ENCODE results near the gene UBA6.
"Not testable (repeated sequence)": the region's sequence is repeated elsewhere in the genome, so short reads cannot be mapped to it uniquely, and the experiment has no call there.

Gene UBA6

GRCh38 chr4:67714955-67715354 is 14.0 kb upstream of the UBA6 start:
- H3K4me3 ChIP-seq (replicated peaks; ENCODE audit: low read depth, low read length): no peak overlapping the region
- no peak for TF ChIP-seq CTCF (IDR thresholded peaks at IDR 0.05; ENCODE audit: low read length, missing control alignments)
- DNase-seq (ENCODE audit: low read depth): no peak

DNA sequence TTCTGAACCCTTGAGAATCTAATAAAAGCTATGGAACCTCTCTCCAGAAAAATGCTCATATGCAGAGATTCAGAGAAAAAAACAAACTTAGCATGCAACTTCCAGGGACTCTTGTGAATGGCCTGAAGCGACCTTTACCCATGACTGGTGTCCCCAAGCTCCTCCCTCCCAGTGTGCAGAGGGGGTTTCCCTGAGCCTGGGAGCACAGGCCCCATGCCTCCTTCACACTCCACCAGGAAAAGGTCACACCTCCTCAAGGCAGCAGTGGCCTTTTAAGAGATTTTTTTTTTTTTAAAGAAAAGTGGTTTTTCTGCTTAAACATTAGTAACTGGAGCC is 13.3 kb upstream of the UBA6 start:
- TF ChIP-seq CTCF (IDR thresholded peaks at IDR 0.05; ENCODE audit: low read length, missing control alignments): no peak
- DNase-seq (ENCODE audit: low read depth): no peak
- no peak overlapping the region for H3K4me3 ChIP-seq (replicated peaks; ENCODE audit: low read depth, low read length)

DNA sequence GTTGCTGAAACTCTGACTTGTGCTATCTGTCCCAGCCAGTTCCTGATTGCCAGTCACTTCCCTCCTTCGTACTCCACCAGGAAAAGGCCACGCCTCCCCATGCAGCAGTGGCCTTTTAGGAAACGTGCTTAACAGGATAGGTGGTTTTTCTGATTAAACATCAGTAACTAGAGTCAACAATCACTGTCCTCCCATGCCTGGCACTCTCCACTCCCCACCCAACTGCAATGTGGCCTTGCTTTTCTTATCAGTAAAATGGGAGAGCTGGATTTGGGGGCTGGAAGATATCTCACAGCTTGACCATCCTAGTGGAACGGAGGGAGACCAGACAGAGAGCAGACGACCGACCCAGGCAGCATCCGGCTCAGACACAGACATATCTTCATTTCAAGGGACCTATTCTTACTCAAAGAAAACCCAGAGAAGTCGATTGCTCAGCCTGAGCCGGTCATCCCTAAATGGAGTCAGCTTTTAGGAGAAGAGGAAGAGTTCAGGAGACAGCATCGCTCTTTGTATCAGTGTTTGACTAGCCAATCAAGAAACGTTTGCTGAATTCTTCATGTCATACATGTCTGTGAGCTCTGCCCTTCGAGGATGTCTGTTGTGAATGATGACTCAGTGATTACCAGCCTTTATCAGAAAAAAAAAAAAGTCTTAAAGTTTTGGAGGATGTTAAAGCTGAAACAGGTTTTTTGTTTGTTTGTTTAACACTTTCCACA is 12.7 kb upstream of the UBA6 start:
- peak; percentile 42 for DNase-seq (ENCODE audit: low read depth)
- H3K4me3 ChIP-seq (replicated peaks; ENCODE audit: low read depth, low read length): peak overlapping the region; percentile 26
- no peak for TF ChIP-seq CTCF (IDR thresholded peaks at IDR 0.05; ENCODE audit: low read length, missing control alignments)

- no peak for TF ChIP-seq CTCF (IDR thresholded peaks at IDR 0.05; ENCODE audit: low read length, missing control alignments)
- no peak overlapping the region for H3K4me3 ChIP-seq (replicated peaks; ENCODE audit: low read depth, low read length)
- DNase-seq (ENCODE audit: low read depth): no peak
Measured at GRCh38 chr4:67712650-67713528, 11.9 kb upstream of the UBA6 start.

DNA sequence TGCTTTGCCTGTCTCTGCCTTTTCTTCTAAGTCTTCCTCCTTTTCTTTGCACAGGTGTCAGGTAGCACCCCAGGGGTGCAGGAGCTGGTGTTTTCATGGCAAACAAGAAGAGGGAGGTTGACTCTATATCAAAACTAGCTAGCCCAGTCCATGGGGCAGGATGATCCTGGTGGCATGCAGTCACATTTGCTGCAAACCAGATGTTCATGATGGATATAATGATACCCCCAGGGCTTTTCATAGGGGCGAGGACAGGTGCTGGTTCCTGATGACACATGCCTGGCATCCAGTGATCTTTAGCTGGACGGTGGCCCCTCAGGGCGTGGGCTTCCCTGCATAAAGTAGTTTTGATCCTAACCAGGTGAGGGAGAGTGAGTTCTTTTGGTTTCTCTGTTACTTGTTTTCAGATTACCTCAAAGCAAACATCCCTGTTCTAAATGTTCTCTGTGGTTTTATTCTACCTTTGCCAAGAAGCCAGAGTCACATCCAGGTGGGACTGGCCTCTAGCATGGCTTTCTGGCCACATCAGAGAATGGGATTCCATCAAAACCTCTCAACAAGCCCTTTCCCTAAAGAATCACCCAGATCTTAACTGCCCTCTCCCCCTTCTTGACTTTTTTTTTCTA is 11.2 kb upstream of the UBA6 start:
- H3K4me3 ChIP-seq (replicated peaks; ENCODE audit: low read depth, low read length): no peak overlapping the region
- DNase-seq (ENCODE audit: low read depth): no peak
- TF ChIP-seq CTCF (IDR thresholded peaks at IDR 0.05; ENCODE audit: low read length, missing control alignments): no peak

- DNase-seq (ENCODE audit: low read depth); H3K4me3 ChIP-seq (replicated peaks; ENCODE audit: low read depth, low read length): not testable (repeated sequence)
Measured at GRCh38 chr4:67706682-67707081, 5.7 kb upstream of the UBA6 start.

DNA sequence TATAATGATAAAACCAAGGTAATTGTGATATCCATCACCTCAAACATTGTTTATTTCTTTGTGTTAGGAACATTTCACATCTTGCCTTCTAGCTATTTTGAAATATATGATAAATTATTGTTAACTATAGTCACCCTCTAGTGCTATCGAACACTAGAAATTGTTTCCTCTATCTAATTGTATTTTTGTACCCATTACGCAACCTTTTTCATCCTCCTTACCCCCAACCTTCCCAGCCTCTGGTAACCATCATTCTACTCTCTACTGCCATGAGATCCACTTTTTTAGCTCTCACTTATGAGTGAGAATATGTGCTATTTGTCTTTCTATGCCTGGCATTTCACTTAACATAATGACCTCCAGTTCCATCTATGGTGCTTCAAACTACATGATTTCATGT is 3.9 kb upstream of the UBA6 start:
- H3K4me3 ChIP-seq (replicated peaks; ENCODE audit: low read depth, low read length): no peak overlapping the region
- TF ChIP-seq CTCF (IDR thresholded peaks at IDR 0.05; ENCODE audit: low read length, missing control alignments): no peak
- no peak for DNase-seq (ENCODE audit: low read depth)
